OCI-LY7 (cell line): ENCODE results near the gene UQCRHL. TPM values are rescaled to one million over a fixed set of nuclear protein-coding genes. Genes with fewer than 3 reads are reported as not detected.

Experiments used
- BruUV-seq: library from RNA; stranded (reverse); fragments of 400-500 nt; replicated peaks from 2 replicates; lab custom pipeline; 2021; lab: Mats Ljungman, UMichigan
- CTCF ChIA-PET: fragments of 300-600 bp; sonication (Branson Sonifier 250); formaldehyde crosslinking; loops from one replicate; lab custom pipeline; 2022; ENCODE audit warnings: antibody characterized with exemption; ENCODE audit not compliant: unreplicated experiment; lab: Charles Lee
- POLR2A ChIA-PET: fragments of 300-600 bp; sonication (Branson Sonifier 250); formaldehyde crosslinking; loops from one replicate; lab custom pipeline; 2022; ENCODE audit warnings: antibody characterized with exemption; lab: Charles Lee
- DNase-seq: peaks from one replicate; pipeline ENCODE4 v3.0.0-alpha.2; 2015; ENCODE audit warnings: low spot score
- H2AFZ ChIP-seq: fragments of 200-600 bp; sonication (generic), shearing (Covaris generic); 2 replicates; pipeline ENCODE4 v1.6.1; 2014; ENCODE audit warnings: mild to moderate bottlenecking, antibody characterized with exemption, low read length, moderate library complexity
- H3K27ac ChIP-seq: fragments of 200-600 bp; sonication (generic); 2 replicates; pipeline ENCODE4 v1.5.1; 2014; ENCODE audit warnings: mixed run types, low read depth, mild to moderate bottlenecking, moderate library complexity, low read length, inconsistent platforms; ENCODE audit not compliant: poor library complexity, severe bottlenecking
- H3K36me3 ChIP-seq: fragments of 200-600 bp; sonication (generic); 2 replicates; pipeline ENCODE4 v1.6.1; 2014; ENCODE audit warnings: mild to moderate bottlenecking, antibody characterized with exemption, low read length, moderate library complexity, mixed read lengths; ENCODE audit not compliant: insufficient read depth
- H3K4me1 ChIP-seq: fragments of 200-600 bp; sonication (generic); 2 replicates; pipeline ENCODE4 v1.5.1; 2014; ENCODE audit warnings: mild to moderate bottlenecking, low read length; ENCODE audit not compliant: insufficient read depth, poor library complexity, severe bottlenecking
- H3K4me2 ChIP-seq: fragments of 200-600 bp; sonication (generic); 2 replicates; pipeline ENCODE4 v1.6.1; 2014; ENCODE audit warnings: mild to moderate bottlenecking, low read length
- H3K4me3 ChIP-seq: fragments of 200-600 bp; sonication (generic); 2 replicates; pipeline ENCODE4 v1.5.1; 2014; ENCODE audit warnings: mild to moderate bottlenecking, low read depth, low read length; ENCODE audit not compliant: poor library complexity, severe bottlenecking
- H3K79me2 ChIP-seq: fragments of 200-600 bp; sonication (generic); 2 replicates; pipeline ENCODE4 v1.6.1; 2016; ENCODE audit warnings: low read depth, mild to moderate bottlenecking, low read length, moderate library complexity, mixed read lengths; ENCODE audit not compliant: insufficient read depth
- H3K9me2 ChIP-seq: fragments of 200-600 bp; sonication (generic); 2 replicates; pipeline ENCODE4 v1.6.1; 2016; ENCODE audit warnings: mild to moderate bottlenecking, low read length, mixed read lengths; ENCODE audit not compliant: insufficient read depth
- H3K9me3 ChIP-seq: fragments of 200-600 bp; sonication (generic); 2 replicates; pipeline ENCODE4 v1.6.1; 2014; ENCODE audit warnings: mild to moderate bottlenecking, mixed run types, low read length, mixed read lengths
- H4K20me1 ChIP-seq: fragments of 200-600 bp; sonication (generic); 2 replicates; pipeline ENCODE4 v1.6.1; 2014; ENCODE audit warnings: mild to moderate bottlenecking, antibody characterized with exemption, low read length, moderate library complexity, mixed read lengths; ENCODE audit not compliant: insufficient read depth
- CTCF ChIP-seq: fragments of 200-600 bp; sonication (generic); conservative IDR thresholded peaks from 2 replicates; pipeline ENCODE4 v1.5.1; 2014; ENCODE audit warnings: mild to moderate bottlenecking, antibody characterized with exemption, low read length, moderate library complexity, mixed read lengths
- EZH2phosphoT487 ChIP-seq: fragments of 200-600 bp; sonication (generic); IDR thresholded peaks from 2 replicates; pipeline ENCODE4 v1.6.1; 2018; ENCODE audit warnings: low read depth, borderline replicate concordance, mild to moderate bottlenecking, mixed run types, antibody characterized with exemption, low read length, moderate library complexity, mixed read lengths
- intact Hi-C: fragments of 100-400 bp; cut with micrococcal nuclease; formaldehyde crosslinking; loops from one replicate; pipeline ENCODE4 v1.10.0; 2022; ENCODE audit not compliant: unreplicated experiment
- total RNA-seq, 2 experiments: library from RNA; depleted of rRNA in 1 of 2; stranded (reverse); fragments of >200 nt in 1 of 2; shearing (Covaris generic) in 1 of 2; gene quantifications; 2 replicates each; pipeline ENCODE4 v1.2.3, GENCODE V29; 2014 to 2022

The UQCRHL gene
- total RNA-seq, 2 experiments from 2014 or later: 2.4 to 12.4 TPM

DNA sequence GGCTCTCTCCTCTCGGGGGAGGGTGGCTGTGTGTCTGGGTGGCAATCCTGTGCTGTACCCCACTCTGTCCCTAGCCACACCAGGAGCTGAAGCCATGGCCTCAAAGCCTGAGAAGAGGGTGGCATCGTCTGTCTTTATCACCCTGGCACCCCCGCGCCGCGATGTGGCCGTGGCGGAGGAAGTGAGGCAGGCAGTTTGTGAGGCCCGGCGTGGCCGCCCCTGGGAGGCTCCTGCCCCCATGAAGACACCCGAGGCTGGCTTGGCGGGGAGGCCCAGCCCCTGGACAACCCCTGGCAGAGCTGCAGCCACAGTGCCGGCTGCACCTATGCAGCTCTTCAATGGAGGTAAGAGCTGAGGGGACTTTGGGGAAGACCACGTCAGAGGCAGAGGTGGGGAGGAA lies 42.6 kb downstream of the UQCRHL start:
- H2AFZ ChIP-seq: no peak overlapping the region
- H3K4me1 ChIP-seq: peaks cover 4% of the 10 kb centered on the region
- H3K36me3 ChIP-seq: no peaks in the 10 kb centered on the region
- no peak overlapping the region for H3K4me2 ChIP-seq
- no peaks in the 10 kb centered on the region for H3K79me2 ChIP-seq
- intact Hi-C loops: no loop called here
- CTCF ChIA-PET: no interaction called here
- BruUV-seq: no TSS peak
- POLR2A ChIA-PET: no interaction called here
- TF ChIP-seq EZH2phosphoT487 (no peak), CTCF (no peak)
- H3K4me3 ChIP-seq: no peak overlapping the region
- H3K9me2 ChIP-seq: no peaks in the 10 kb centered on the region
- H3K27ac ChIP-seq: no peak overlapping the region
- no peaks in the 10 kb centered on the region for H3K9me3 ChIP-seq
- H4K20me1 ChIP-seq: no peaks in the 10 kb centered on the region
- no peak for DNase-seq

DNA sequence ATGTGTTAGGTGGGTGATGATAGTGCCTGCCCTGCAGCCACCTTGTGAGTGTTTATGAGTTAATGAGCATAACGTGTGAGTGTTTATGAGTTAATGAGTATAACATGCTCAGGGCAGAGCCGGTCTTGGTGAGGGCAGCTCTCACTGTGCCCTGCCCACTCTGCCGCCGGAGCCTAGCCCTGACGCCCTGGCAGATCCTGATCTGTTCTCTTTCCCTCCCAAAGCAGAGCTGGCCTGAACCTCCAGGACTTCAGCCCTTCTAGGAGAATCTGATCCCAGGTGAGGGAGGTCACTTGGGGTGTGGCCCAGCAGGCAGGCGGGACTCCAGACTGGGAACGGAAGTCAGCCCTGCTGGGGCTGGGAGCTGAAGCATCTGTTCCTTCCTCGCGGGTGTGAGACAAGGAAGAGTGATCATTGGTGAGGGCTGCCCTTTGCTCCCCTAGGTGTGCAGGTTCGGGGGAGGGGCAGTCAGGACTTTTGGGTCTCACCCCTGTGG lies 43.1 kb downstream of the UQCRHL start:
- Histone ChIP-seq H3K27ac (no peak overlapping the region), H3K36me3 (no peaks in the 10 kb centered on the region), H2AFZ (no peak overlapping the region), H3K9me2 (no peaks in the 10 kb centered on the region), H3K4me1 (peaks cover 4% of the 10 kb centered on the region), H3K4me3 (no peak overlapping the region), H3K79me2 (no peaks in the 10 kb centered on the region), H3K9me3 (no peaks in the 10 kb centered on the region), H4K20me1 (no peaks in the 10 kb centered on the region), H3K4me2 (no peak overlapping the region)
- TF ChIP-seq EZH2phosphoT487 (no peak), CTCF (no peak)
- BruUV-seq: no TSS peak
- DNase-seq: no peak
- intact Hi-C loops: no loop called here
- ChIA-PET CTCF (no interaction called here), POLR2A (no interaction called here)

GRCh38 chr1:15762546-15762945 lies 44.9 kb downstream of the UQCRHL start:
- intact Hi-C loops: no loop called here
- no peaks in the 10 kb centered on the region for H4K20me1 ChIP-seq
- no TSS peak for BruUV-seq
- peaks cover 4% of the 10 kb centered on the region for H3K4me1 ChIP-seq
- CTCF ChIA-PET: no interaction called here
- H3K4me3 ChIP-seq: no peak overlapping the region
- no peak overlapping the region for H3K27ac ChIP-seq
- no peaks in the 10 kb centered on the region for H3K9me2 ChIP-seq
- no peaks in the 10 kb centered on the region for H3K79me2 ChIP-seq
- TF ChIP-seq CTCF (no peak), EZH2phosphoT487 (no peak)
- POLR2A ChIA-PET: no interaction called here
- H3K9me3 ChIP-seq: no peaks in the 10 kb centered on the region
- no peak overlapping the region for H3K4me2 ChIP-seq
- H3K36me3 ChIP-seq: no peaks in the 10 kb centered on the region
- no peak overlapping the region for H2AFZ ChIP-seq
- no peak for DNase-seq
